ENCODE results near the gene HOXD1. TPM values are rescaled to one million over a fixed set of nuclear protein-coding genes. Genes with fewer than 3 reads are reported as not detected.

The HOXD1 gene
- total RNA-seq, 2 donors from 2014 or later: 2.3 to 6.1 TPM

DNA sequence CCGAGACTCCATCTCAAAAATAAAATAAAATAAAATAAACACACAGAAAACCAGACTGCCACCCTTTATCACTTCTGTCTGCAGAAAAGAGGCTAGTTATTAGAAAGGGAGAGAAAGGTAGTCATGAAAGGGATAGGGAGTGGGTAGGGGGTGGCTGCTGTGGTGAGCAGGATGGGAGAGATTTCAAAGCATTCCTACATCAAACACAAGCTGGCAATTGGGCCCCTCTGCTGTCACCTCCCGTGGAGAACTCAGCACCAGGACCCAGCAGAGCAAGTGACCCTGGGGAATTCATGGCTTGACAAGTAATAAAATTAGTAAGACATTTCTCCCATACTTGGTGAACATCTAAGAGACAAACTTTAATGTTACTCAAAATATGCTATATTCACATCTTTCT, 3.7 kb upstream of the HOXD1 start:
- Histone ChIP-seq H3K36me3 (no peaks in the 10 kb centered on the region), H3K27me3 (replicated peaks; ENCODE audit: insufficient read depth) (peaks cover 3% of the 10 kb centered on the region), H3K27ac (no peak overlapping the region), H3K4me3 (no peak overlapping the region), H3K4me1 (replicated peaks) (no peaks in the 10 kb centered on the region), H3K9me3 (no peaks in the 10 kb centered on the region)
- DNase-seq (ENCODE audit: low spot score): no peak
- WGBS: 59% methylated on average over 2 of the region's 2 CpGs
- intact Hi-C loops (cut with DNase I): no loop called here
- TF ChIP-seq POLR2A (IDR thresholded peaks at IDR 0.05) (no peak), POLR2AphosphoS5 (IDR thresholded peaks at IDR 0.05) (no peak), CTCF (IDR thresholded peaks at IDR 0.05) (no peak)

DNA sequence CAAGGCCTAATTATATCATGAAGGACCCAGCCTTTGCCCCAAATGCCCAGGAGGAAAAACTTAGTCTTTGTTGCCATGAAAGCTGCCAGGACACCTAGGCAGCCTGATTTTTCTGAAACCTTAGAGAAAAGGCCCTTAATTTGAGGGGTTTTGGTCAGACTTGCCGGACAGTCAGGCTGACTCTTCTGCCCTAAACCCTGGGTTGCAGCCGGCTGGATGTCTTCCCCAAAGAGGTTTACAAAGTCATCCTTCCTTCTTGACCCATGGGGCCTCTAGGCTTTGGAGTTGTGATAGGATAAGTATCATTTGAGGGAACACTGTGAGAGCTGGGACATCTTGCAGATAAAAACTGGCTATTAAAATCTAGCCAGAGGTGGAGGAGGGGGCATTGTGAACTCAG, 2.4 kb upstream of the HOXD1 start:
- DNase-seq (ENCODE audit: low spot score): no peak
- H3K27me3 ChIP-seq (replicated peaks; ENCODE audit: insufficient read depth): peaks cover 8% of the 10 kb centered on the region
- WGBS: 94% methylated on average over 2 of the region's 2 CpGs
- no peak overlapping the region for H3K4me3 ChIP-seq
- no peaks in the 10 kb centered on the region for H3K36me3 ChIP-seq
- TF ChIP-seq POLR2A (IDR thresholded peaks at IDR 0.05): no peak
- no peak for TF ChIP-seq POLR2AphosphoS5 (IDR thresholded peaks at IDR 0.05)
- no peak for TF ChIP-seq CTCF (IDR thresholded peaks at IDR 0.05)
- H3K4me1 ChIP-seq (replicated peaks): no peaks in the 10 kb centered on the region
- no peak overlapping the region for H3K27ac ChIP-seq
- intact Hi-C loops (cut with DNase I): no loop called here
- no peaks in the 10 kb centered on the region for H3K9me3 ChIP-seq

- no peaks in the 10 kb centered on the region for H3K9me3 ChIP-seq
- 10% methylated on average over 13 of the region's 13 CpGs for WGBS
- H3K4me1 ChIP-seq (replicated peaks): no peaks in the 10 kb centered on the region
- peak overlapping the region in 1 of 2 donors; percentile 44 for H3K4me3 ChIP-seq
- TF ChIP-seq POLR2AphosphoS5 (IDR thresholded peaks at IDR 0.05): no peak
- TF ChIP-seq CTCF (IDR thresholded peaks at IDR 0.05): no peak
- no peak for TF ChIP-seq POLR2A (IDR thresholded peaks at IDR 0.05)
- peaks cover 9% of the 10 kb centered on the region for H3K27me3 ChIP-seq (replicated peaks; ENCODE audit: insufficient read depth)
- no peaks in the 10 kb centered on the region for H3K36me3 ChIP-seq
- DNase-seq (ENCODE audit: low spot score): no peak
- intact Hi-C loops (cut with DNase I): no loop called here
- no peak overlapping the region for H3K27ac ChIP-seq
Measured at GRCh38 chr2:176187200-176187898, 1.1 kb upstream of the HOXD1 start.

DNA sequence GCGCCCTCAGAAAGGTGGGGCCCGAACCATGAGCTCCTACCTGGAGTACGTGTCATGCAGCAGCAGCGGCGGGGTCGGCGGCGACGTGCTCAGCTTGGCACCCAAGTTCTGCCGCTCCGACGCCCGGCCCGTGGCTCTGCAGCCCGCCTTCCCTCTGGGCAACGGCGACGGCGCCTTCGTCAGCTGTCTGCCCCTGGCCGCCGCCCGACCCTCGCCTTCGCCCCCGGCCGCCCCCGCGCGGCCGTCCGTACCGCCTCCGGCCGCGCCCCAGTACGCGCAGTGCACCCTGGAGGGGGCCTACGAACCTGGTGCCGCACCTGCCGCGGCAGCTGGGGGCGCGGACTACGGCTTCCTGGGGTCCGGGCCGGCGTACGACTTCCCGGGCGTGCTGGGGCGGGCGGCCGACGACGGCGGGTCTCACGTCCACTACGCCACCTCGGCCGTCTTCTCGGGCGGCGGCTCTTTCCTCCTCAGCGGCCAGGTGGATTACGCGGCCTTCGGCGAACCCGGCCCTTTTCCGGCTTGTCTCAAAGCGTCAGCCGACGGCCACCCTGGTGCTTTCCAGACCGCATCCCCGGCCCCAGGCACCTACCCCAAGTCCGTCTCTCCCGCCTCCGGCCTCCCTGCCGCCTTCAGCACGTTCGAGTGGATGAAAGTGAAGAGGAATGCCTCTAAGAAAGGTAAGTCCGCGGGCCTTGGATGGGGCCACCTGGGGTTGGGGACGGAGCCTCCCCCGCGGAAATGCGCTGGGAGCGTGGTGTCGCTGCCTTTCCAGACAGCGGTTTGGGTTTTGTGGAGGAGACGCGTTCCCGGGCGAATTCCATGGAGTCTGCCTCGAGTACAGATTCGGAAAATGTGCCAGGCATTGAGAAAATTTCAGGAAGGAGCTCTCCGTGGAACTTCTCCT, 559 bp downstream of the HOXD1 start:
- TF ChIP-seq POLR2A (IDR thresholded peaks at IDR 0.05) (no peak), POLR2AphosphoS5 (IDR thresholded peaks at IDR 0.05) (no peak), CTCF (IDR thresholded peaks at IDR 0.05) (no peak)
- DNase-seq (ENCODE audit: low spot score): no peak
- H3K36me3 ChIP-seq: no peaks in the 10 kb centered on the region
- intact Hi-C loops (cut with DNase I): no loop called here
- no peaks in the 10 kb centered on the region for H3K9me3 ChIP-seq
- no peaks in the 10 kb centered on the region for H3K4me1 ChIP-seq (replicated peaks)
- 4% methylated on average over 65 of the region's 98 CpGs for WGBS
- peaks cover 9% of the 10 kb centered on the region for H3K27me3 ChIP-seq (replicated peaks; ENCODE audit: insufficient read depth)
- peak overlapping the region; percentile 29 to 44 for H3K4me3 ChIP-seq
- H3K27ac ChIP-seq: peak overlapping the region in 1 of 2 donors; percentile 33

Data from prostate gland (tissue), 2 donors.